Panc1 (cell line): ENCODE results near the gene PPP1R3D. TPM values are rescaled to one million over a fixed set of nuclear protein-coding genes. Genes with fewer than 3 reads are reported as not detected.

ENCODE experiments used
- ATAC-seq: fragments of 200-7000 bp; cut with Tn5 transposase; 2 replicates; pipeline ENCODE4 v1.9.1; 2020; ENCODE audit warnings: mild to moderate bottlenecking, moderate library complexity
- BruUV-seq: library from RNA; stranded (reverse); fragments of 400-500 nt; replicated peaks from 2 replicates; lab custom pipeline; 2021; lab: Mats Ljungman, UMichigan
- CTCF ChIA-PET: fragments of 300-600 bp; sonication (Branson Sonifier 250); formaldehyde crosslinking; loops from one replicate; lab custom pipeline; 2022; ENCODE audit warnings: antibody characterized with exemption; lab: Charles Lee
- POLR2A ChIA-PET: fragments of 300-600 bp; sonication (Branson Sonifier 250); formaldehyde crosslinking; loops from one replicate; lab custom pipeline; 2022; ENCODE audit warnings: antibody characterized with exemption; lab: Charles Lee
- DNase-seq: peaks from one replicate; pipeline ENCODE4 v3.0.0-alpha.2; 2010; ENCODE audit warnings: low read depth, low spot score
- H3K27ac ChIP-seq: 2 replicates; pipeline ENCODE4 v1.5.1; 2011; ENCODE audit warnings: mild to moderate bottlenecking, low read length, inconsistent platforms
- H3K27me3 ChIP-seq: fragments of 200-500 bp; sonication (Bioruptor generic); 2 replicates; pipeline ENCODE4 v1.6.0; 2014; ENCODE audit warnings: low read length, inconsistent platforms; ENCODE audit not compliant: control insufficient read depth, insufficient read depth
- H3K36me3 ChIP-seq: fragments of 200-500 bp; sonication (Bioruptor generic); 2 replicates; pipeline ENCODE4 v1.5.1; 2014; ENCODE audit warnings: inconsistent platforms, mild to moderate bottlenecking, low read length, moderate library complexity; ENCODE audit not compliant: control insufficient read depth, insufficient read depth
- H3K4me1 ChIP-seq: 2 replicates; pipeline ENCODE4 v1.5.1; 2011; ENCODE audit warnings: inconsistent platforms, mild to moderate bottlenecking, low read length, moderate library complexity; ENCODE audit not compliant: control insufficient read depth, insufficient read depth
- H3K4me3 ChIP-seq, 2 experiments: 2 replicates each; pipeline ENCODE4 v1.5.1; 2011 to 2012; ENCODE audit warnings: low read depth in 2 of 2, low read length in 2 of 2, mild to moderate bottlenecking in 2 of 2, inconsistent platforms in 1 of 2, moderate library complexity in 1 of 2
- H3K9me3 ChIP-seq: fragments of 200-500 bp; sonication (Bioruptor generic); 2 replicates; pipeline ENCODE4 v1.5.1; 2014; ENCODE audit warnings: low read depth, mild to moderate bottlenecking, inconsistent platforms, low read length, moderate library complexity; ENCODE audit not compliant: control insufficient read depth, insufficient read depth
- CTCF ChIP-seq: fragments of 450-650 bp; IDR thresholded peaks from 2 replicates; pipeline ENCODE4 v1.5.1; 2017; ENCODE audit warnings: mild to moderate bottlenecking
- POLR2AphosphoS5 ChIP-seq: IDR thresholded peaks from 2 replicates; pipeline ENCODE4 v1.6.1; 2012; ENCODE audit warnings: mild to moderate bottlenecking, low read depth, low read length, moderate library complexity
- REST ChIP-seq, 2 experiments: IDR thresholded peaks; 2 replicates each; pipeline ENCODE4 v1.6.1; 2011 to 2012; ENCODE audit warnings: low read depth in 2 of 2, control low read depth in 1 of 2, low read length in 1 of 2, mild to moderate bottlenecking in 1 of 2, moderate library complexity in 1 of 2; ENCODE audit not compliant: insufficient read depth in 1 of 2
- SIN3A ChIP-seq: IDR thresholded peaks from 2 replicates; pipeline ENCODE4 v1.6.1; 2012; ENCODE audit warnings: low read depth, mild to moderate bottlenecking, low read length, moderate library complexity, borderline replicate concordance; ENCODE audit not compliant: insufficient read depth
- TCF7L2 ChIP-seq: IDR thresholded peaks from 2 replicates; pipeline ENCODE4 v1.6.1; 2011; ENCODE audit warnings: mild to moderate bottlenecking, low read depth, low read length, inconsistent platforms
- in situ Hi-C: cut with HindIII; loops from 2 replicates; pipeline ENCODE4 v1.10.0; 2016; ENCODE audit warnings: low sequenced_read_pairs, low pct_unique_long_range_greater_than_20kb
- intact Hi-C: fragments of 100-400 bp; cut with micrococcal nuclease; formaldehyde crosslinking; loops from one replicate; pipeline ENCODE4 v1.10.0; 2022; ENCODE audit not compliant: unreplicated experiment
- total RNA-seq: library from RNA; stranded (reverse); gene quantifications from one replicate; pipeline ENCODE4 v1.2.1, GENCODE V29; 2021; ENCODE audit not compliant: unreplicated experiment

PPP1R3D gene
- total RNA-seq, 1 experiment from 2014 or later: 7.9 TPM

GRCh38 chr20:59902470-59902869, 37.6 kb downstream of the PPP1R3D start:
- POLR2A ChIA-PET: no interaction called here
- Histone ChIP-seq H3K27ac (no peak overlapping the region), H3K36me3 (peaks cover 32% of the 10 kb centered on the region), H3K4me3 (no peak overlapping the region), H3K9me3 (no peaks in the 10 kb centered on the region), H3K27me3 (no peaks in the 10 kb centered on the region), H3K4me1 (no peaks in the 10 kb centered on the region)
- DNase-seq (no peak), ATAC-seq (no peak)
- CTCF ChIA-PET: no interaction called here
- in situ Hi-C loops (no loop called here), intact Hi-C loops (no loop called here)
- no TSS peak for BruUV-seq
- no peak for TF ChIP-seq TCF7L2
- TF ChIP-seq SIN3A: no peak
- no peak for TF ChIP-seq REST (IDR thresholded peaks at IDR 0.05; ENCODE audit: insufficient read depth in 1 of 2, low read depth in 2 of 2, low read length in 1 of 2)
- no peak for TF ChIP-seq POLR2AphosphoS5
- TF ChIP-seq CTCF: no peak

- no TSS peak for BruUV-seq
- in situ Hi-C loops: no loop called here
- POLR2A ChIA-PET: no interaction called here
These were observed 44.2 kb downstream of the PPP1R3D start for GRCh38 chr20:59895908-59896307.

More at GRCh38 chr20:59895908-59896307, 44.2 kb downstream of the PPP1R3D start:
- TF ChIP-seq TCF7L2 (no peak), CTCF (no peak), SIN3A (no peak), REST (IDR thresholded peaks at IDR 0.05; ENCODE audit: insufficient read depth in 1 of 2, low read depth in 2 of 2, low read length in 1 of 2) (no peak), POLR2AphosphoS5 (no peak)
- no peak overlapping the region for H3K4me3 ChIP-seq
- no peak for DNase-seq
- no peak overlapping the region for H3K27ac ChIP-seq
- H3K36me3 ChIP-seq: peaks cover 44% of the 10 kb centered on the region
- no peaks in the 10 kb centered on the region for H3K9me3 ChIP-seq
- CTCF ChIA-PET: no interaction called here
- no peak for ATAC-seq
- no peaks in the 10 kb centered on the region for H3K27me3 ChIP-seq
- H3K4me1 ChIP-seq: no peaks in the 10 kb centered on the region
- intact Hi-C loops: no loop called here
